ENCODE measurements around the gene TACC2. TPM values are rescaled to one million over a fixed set of nuclear protein-coding genes. Genes with fewer than 3 reads are reported as not detected.

The TACC2 gene
- total and polyA plus RNA-seq, 9 of the 15 experiments (the other 6 are each of a cell fraction or from before 2014, with no cell fraction given), result under 0.01 to 0.35 (median 0.03) TPM; not detected in 6

DNA sequence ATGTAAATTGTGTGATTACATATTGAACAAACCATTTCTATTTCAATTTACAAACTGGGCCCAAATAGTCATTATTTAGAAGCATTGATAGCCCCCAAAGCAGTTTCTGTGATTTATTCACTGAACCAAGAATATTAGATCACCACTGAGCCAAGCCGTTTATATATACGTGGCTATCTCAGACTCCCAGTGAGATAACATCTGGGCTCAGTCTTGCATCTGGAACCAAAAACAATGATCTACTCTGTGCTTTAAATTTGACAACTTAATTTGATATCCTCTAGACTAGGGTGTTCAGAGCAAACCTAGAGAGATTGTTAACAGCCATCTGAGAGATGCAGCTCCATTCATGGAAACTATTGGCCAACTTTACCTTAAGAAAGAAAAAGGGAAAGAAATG lies 240.7 kb downstream of the TACC2 start (continued):
- TF ChIP-seq, protein P1, sequence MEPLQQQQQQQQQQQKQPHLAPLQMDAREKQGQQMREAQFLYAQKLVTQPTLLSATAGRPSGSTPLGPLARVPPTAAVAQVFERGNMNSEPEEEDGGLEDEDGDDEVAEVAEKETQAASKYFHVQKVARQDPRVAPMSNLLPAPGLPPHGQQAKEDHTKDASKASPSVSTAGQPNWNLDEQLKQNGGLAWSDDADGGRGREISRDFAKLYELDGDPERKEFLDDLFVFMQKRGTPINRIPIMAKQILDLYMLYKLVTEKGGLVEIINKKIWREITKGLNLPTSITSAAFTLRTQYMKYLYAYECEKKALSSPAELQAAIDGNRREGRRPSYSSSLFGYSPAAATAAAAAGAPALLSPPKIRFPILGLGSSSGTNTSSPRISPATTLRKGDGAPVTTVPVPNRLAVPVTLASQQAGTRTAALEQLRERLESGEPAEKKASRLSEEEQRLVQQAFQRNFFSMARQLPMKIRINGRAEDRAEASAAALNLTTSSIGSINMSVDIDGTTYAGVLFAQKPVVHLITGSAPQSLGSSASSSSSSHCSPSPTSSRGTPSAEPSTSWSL (CRISPR knock-in tag; IDR thresholded peaks at IDR 0.05; ENCODE audit: borderline replicate concordance), result no peak
- TF ChIP-seq MCM3 (IDR thresholded peaks at IDR 0.05), result no peak

DNA sequence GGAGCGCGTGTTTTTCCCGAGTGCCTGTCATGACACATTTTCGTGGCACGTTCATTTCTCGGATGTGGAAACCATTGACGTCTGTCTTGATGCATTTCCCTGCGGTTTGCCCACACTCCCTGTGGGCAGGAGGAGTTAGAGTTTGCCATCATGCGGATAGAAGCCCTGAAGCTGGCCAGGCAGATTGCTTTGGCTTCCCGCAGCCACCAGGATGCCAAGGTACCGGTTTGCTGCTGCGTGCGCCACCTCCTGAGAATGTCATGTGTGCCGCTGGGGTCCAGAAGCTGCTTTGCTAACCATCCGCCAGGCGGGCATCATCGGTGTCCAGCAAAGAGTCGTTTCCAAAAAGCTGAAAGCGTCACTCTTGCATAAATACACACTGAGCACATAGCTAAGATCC lies 241.3 kb downstream of the TACC2 start:
- Histone ChIP-seq H3K4me1 (replicated peaks in 1 of 2; ENCODE audit: control insufficient read depth in 2 of 2, insufficient read depth in 2 of 2, low read length in 2 of 2) (no peaks in the 10 kb centered on the region), H3K4me2 (ENCODE audit: insufficient read depth, low read length) (no peak overlapping the region), H3K36me3 (ENCODE audit: control insufficient read depth, insufficient read depth, low read length) (no peaks in the 10 kb centered on the region), H3K9me1 (ENCODE audit: control insufficient read depth, insufficient read depth, low read length) (no peaks in the 10 kb centered on the region), H3K4me3 (no peak overlapping the region), H3K79me2 (ENCODE audit: control insufficient read depth, insufficient read depth, low read length) (no peaks in the 10 kb centered on the region), H3K27me3 (ENCODE audit: control insufficient read depth in 2 of 2, insufficient read depth in 2 of 2, low read length in 2 of 2) (peaks cover 0 to 21% of the 10 kb centered on the region in 2 experiments; a peak in 2 of 5 replicates), H4K20me1 (replicated peaks; ENCODE audit: control insufficient read depth, insufficient read depth, low read length) (no peaks in the 10 kb centered on the region), H2AFZ (ENCODE audit: low read depth, low read length) (no peak overlapping the region), H3K9ac (ENCODE audit: insufficient read depth in 1 of 2, low read depth in 2 of 2, low read length in 2 of 2) (no peak overlapping the region), H3K27ac (ENCODE audit: extremely low read depth, low read depth, low read length) (no peak overlapping the region), H3K9me3 (replicated peaks; ENCODE audit: control insufficient read depth, insufficient read depth, low read depth, low read length) (no peaks in the 10 kb centered on the region)
- FAIRE-seq, result no peak
- ChIA-PET POLR2A (no interaction called here), CTCF (ENCODE audit: low intra/inter-chr PET ratio) (no interaction called here)
- 3% methylated on average over 19 of the region's 19 CpGs for WGBS (ENCODE audit: insufficient coverage, low coverage, missing lambda C conversion rate)
- in situ Hi-C loops (cut with MboI), result no loop called here
- no TSS peak for BruUV-seq (replicated peaks)
- ATAC-seq, result no peak
- no peak for DNase-seq (ENCODE audit: extremely low read depth in 1 of 4, low spot score in 3 of 4)
- intact Hi-C loops (cut with micrococcal nuclease), result no loop called here
- no peak for TF ChIP-seq RBM14 (IDR thresholded peaks at IDR 0.05; ENCODE audit: borderline replicate concordance, insufficient read depth, low read depth, low read length)
- TF ChIP-seq RBFOX2 (IDR thresholded peaks at IDR 0.05; ENCODE audit: low read depth, low read length), result no peak
- no peak for TF ChIP-seq ZNF79 (CRISPR knock-in tag; IDR thresholded peaks at IDR 0.05; ENCODE audit: low read depth)
- TF ChIP-seq CHD1 (IDR thresholded peaks at IDR 0.05; ENCODE audit: low read length), result no peak
- TF ChIP-seq ARNT (IDR thresholded peaks at IDR 0.05), result no peak
- TF ChIP-seq SAP30 (IDR thresholded peaks at IDR 0.05; ENCODE audit: borderline replicate concordance, insufficient read depth, low read depth, low read length, poor library complexity, severe bottlenecking), result no peak
- no peak for TF ChIP-seq ZNF785 (CRISPR knock-in tag; IDR thresholded peaks at IDR 0.05)
- TF ChIP-seq, protein P2, sequence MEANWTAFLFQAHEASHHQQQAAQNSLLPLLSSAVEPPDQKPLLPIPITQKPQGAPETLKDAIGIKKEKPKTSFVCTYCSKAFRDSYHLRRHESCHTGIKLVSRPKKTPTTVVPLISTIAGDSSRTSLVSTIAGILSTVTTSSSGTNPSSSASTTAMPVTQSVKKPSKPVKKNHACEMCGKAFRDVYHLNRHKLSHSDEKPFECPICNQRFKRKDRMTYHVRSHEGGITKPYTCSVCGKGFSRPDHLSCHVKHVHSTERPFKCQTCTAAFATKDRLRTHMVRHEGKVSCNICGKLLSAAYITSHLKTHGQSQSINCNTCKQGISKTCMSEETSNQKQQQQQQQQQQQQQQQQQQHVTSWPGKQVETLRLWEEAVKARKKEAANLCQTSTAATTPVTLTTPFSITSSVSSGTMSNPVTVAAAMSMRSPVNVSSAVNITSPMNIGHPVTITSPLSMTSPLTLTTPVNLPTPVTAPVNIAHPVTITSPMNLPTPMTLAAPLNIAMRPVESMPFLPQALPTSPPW (CRISPR knock-in tag; IDR thresholded peaks at IDR 0.05), result no peak
